HCT116 (cell line): Measurements from ENCODE around the gene NHSL2. TPM values are rescaled to one million over a fixed set of nuclear protein-coding genes. Genes with fewer than 3 reads are reported as not detected.

Source experiments
- ATAC-seq: fragments of 200-7000 bp; cut with Tn5 transposase; 2 replicates; pipeline ENCODE4 v1.9.1; 2020; ENCODE audit warnings: mild to moderate bottlenecking, moderate library complexity
- BruUV-seq: library from RNA; stranded (reverse); fragments of 400-500 nt; replicated peaks from 2 replicates; lab custom pipeline; 2021; lab: Mats Ljungman, UMichigan
- CTCF ChIA-PET: fragments of 300-600 bp; sonication (Branson Sonifier 250); formaldehyde crosslinking; loops from one replicate; lab custom pipeline; 2021; ENCODE audit warnings: antibody characterized with exemption; lab: Charles Lee
- POLR2A ChIA-PET: fragments of 300-600, 350-600 bp; sonication (Branson Sonifier 250); formaldehyde crosslinking; loops from one replicate; lab custom pipeline; 2021; ENCODE audit warnings: antibody characterized with exemption; lab: Charles Lee
- RAD21 ChIA-PET, 2 experiments: fragments of 300-600 bp; sonication (Branson Sonifier 250); formaldehyde crosslinking; loops; one replicate each; lab custom pipeline; 2023; ENCODE audit warnings: low total read pairs in 2 of 2; ENCODE audit not compliant: uncharacterized antibody in 2 of 2, unreplicated experiment in 2 of 2, low non-redundant PET in 1 of 2; lab: Charles Lee
- DNase-seq: peaks from one replicate; pipeline ENCODE4 v3.0.0-alpha.2; 2010; ENCODE audit warnings: low read depth, low spot score
- H2AFZ ChIP-seq: fragments of 200-600 bp; shearing (Covaris generic), sonication (generic); 2 replicates; pipeline ENCODE4 v1.6.1; 2017; ENCODE audit warnings: low read depth, mixed run types, mixed read lengths, antibody characterized with exemption, low read length; ENCODE audit not compliant: poor library complexity, severe bottlenecking
- H3K27ac ChIP-seq: 2 replicates; pipeline ENCODE4 v1.5.1; 2012; ENCODE audit warnings: low read depth, low read length
- H3K27me3 ChIP-seq: fragments of 200-600 bp; sonication (generic); 2 replicates; pipeline ENCODE4 v1.6.1; 2016; ENCODE audit warnings: mixed run types, low read length, mixed read lengths; ENCODE audit not compliant: insufficient read depth
- H3K36me3 ChIP-seq, 2 experiments: fragments of 200-500 bp in 1 of 2; fragments of 200-600 bp in 1 of 2; sonication (Bioruptor generic) in 1 of 2; sonication (generic) in 1 of 2; 2 replicates each; pipeline versions ENCODE4 v1.5.1 to v1.6.1; 2014 to 2016; ENCODE audit warnings: low read length in 2 of 2, inconsistent platforms in 1 of 2, mixed read lengths in 1 of 2, mixed run types in 1 of 2; ENCODE audit not compliant: insufficient read depth in 2 of 2, control insufficient read depth in 1 of 2
- H3K4me1 ChIP-seq, 2 experiments: fragments of 200-600 bp in 1 of 2; sonication (generic) in 1 of 2; 2 replicates each; pipeline versions ENCODE4 v1.5.1 to v1.6.1; 2012 to 2017; ENCODE audit warnings: low read length in 2 of 2, inconsistent platforms in 1 of 2, mild to moderate bottlenecking in 1 of 2, mixed read lengths in 1 of 2, mixed run types in 1 of 2, moderate library complexity in 1 of 2; ENCODE audit not compliant: insufficient read depth in 2 of 2, control insufficient read depth in 1 of 2
- H3K4me2 ChIP-seq: fragments of 200-600 bp; sonication (generic); 2 replicates; pipeline ENCODE4 v1.6.1; 2017; ENCODE audit warnings: mixed run types, low read length, mixed read lengths
- H3K4me3 ChIP-seq, 2 experiments: fragments of 200-600 bp in 1 of 2; sonication (generic) in 1 of 2; replicated peaks in 1 of 2; 2 replicates each; pipeline ENCODE4 v1.5.1; 2011 to 2016; ENCODE audit warnings: low read length in 2 of 2, control low read depth in 1 of 2, low read depth in 1 of 2, mild to moderate bottlenecking in 1 of 2, mixed read lengths in 1 of 2, mixed run types in 1 of 2
- H3K79me2 ChIP-seq: fragments of 200-600 bp; sonication (generic); 2 replicates; pipeline ENCODE4 v1.6.1; 2017; ENCODE audit warnings: mild to moderate bottlenecking, mixed run types, low read length, moderate library complexity, mixed read lengths; ENCODE audit not compliant: insufficient read depth
- H3K9ac ChIP-seq: fragments of 200-600 bp; sonication (generic); 2 replicates; pipeline ENCODE4 v1.6.1; 2016; ENCODE audit warnings: low read length, mixed read lengths
- H3K9me2 ChIP-seq: fragments of 200-600 bp; sonication (generic), shearing (Covaris generic); 2 replicates; pipeline ENCODE4 v1.6.1; 2017; ENCODE audit warnings: mixed run types, mild to moderate bottlenecking, moderate library complexity; ENCODE audit not compliant: insufficient read depth
- H3K9me3 ChIP-seq, 2 experiments: fragments of 200-500 bp in 1 of 2; fragments of 200-600 bp in 1 of 2; sonication (Bioruptor generic) in 1 of 2; sonication (generic) in 1 of 2; 2 replicates each; pipeline ENCODE4 v1.6.1; 2014 to 2017; ENCODE audit warnings: low read length in 2 of 2, mixed read lengths in 2 of 2, inconsistent platforms in 1 of 2, low read depth in 1 of 2, mild to moderate bottlenecking in 1 of 2, mixed run types in 1 of 2, moderate library complexity in 1 of 2; ENCODE audit not compliant: control insufficient read depth in 1 of 2, insufficient read depth in 1 of 2
- H4K20me1 ChIP-seq: fragments of 200-600 bp; sonication (generic), shearing (Covaris generic); 2 replicates; pipeline ENCODE4 v1.6.1; 2017; ENCODE audit warnings: mixed run types, mild to moderate bottlenecking, moderate library complexity; ENCODE audit not compliant: insufficient read depth
- JUND ChIP-seq: IDR thresholded peaks from 2 replicates; pipeline ENCODE4 v1.6.1; 2012
- RAD21 ChIP-seq: IDR thresholded peaks from 2 replicates; pipeline ENCODE4 v1.6.1; 2012; ENCODE audit warnings: low read depth, mild to moderate bottlenecking
- SP1 ChIP-seq: IDR thresholded peaks from 2 replicates; pipeline ENCODE4 v1.6.1; 2012; ENCODE audit warnings: low read depth
- TCF7L2 ChIP-seq: IDR thresholded peaks from 2 replicates; pipeline ENCODE4 v1.7.0; 2011; ENCODE audit warnings: borderline replicate concordance, inconsistent platforms; ENCODE audit not compliant: insufficient read depth, insufficient read length; ENCODE audit errors: extremely low read depth
- YY1 ChIP-seq: IDR thresholded peaks from 2 replicates; pipeline ENCODE4 v1.6.1; 2011; ENCODE audit warnings: low read length, low read depth, moderate library complexity, mild to moderate bottlenecking; ENCODE audit not compliant: insufficient replicate concordance; ENCODE audit errors: extremely low read depth
- intact Hi-C: fragments of 100-400 bp; cut with micrococcal nuclease; formaldehyde crosslinking; loops from 2 replicates; pipeline ENCODE4 v1.10.0; 2022
- total RNA-seq: library from RNA; stranded (reverse); gene quantifications from one replicate; pipeline ENCODE4 v1.2.1, GENCODE V29; 2021; ENCODE audit not compliant: unreplicated experiment
- TF ChIP-seq, protein P1 (sequence below), 3 experiments: fragments of 200-600 bp in 1 of 3; sonication (generic) in 1 of 3; IDR thresholded peaks in 2 of 3; conservative IDR thresholded peaks in 1 of 3; 2 replicates each; pipeline ENCODE4 v1.5.1; 2012 to 2017; ENCODE audit warnings: low read depth in 2 of 3, low read length in 2 of 3, antibody characterized with exemption in 1 of 3, borderline replicate concordance in 1 of 3, control low read depth in 1 of 3, mild to moderate bottlenecking in 1 of 3, mixed read lengths in 1 of 3, mixed run types in 1 of 3, moderate library complexity in 1 of 3; ENCODE audit not compliant: insufficient read depth in 1 of 3
- TF ChIP-seq, protein P2 (sequence below): IDR thresholded peaks from 2 replicates; pipeline ENCODE4 v1.6.1; 2012
- TF ChIP-seq, protein P3 (sequence below): IDR thresholded peaks from 2 replicates; pipeline ENCODE4 v1.6.1; 2012; ENCODE audit warnings: low read depth

NHSL2 gene
- total RNA-seq, 1 experiment from 2014 or later: 0.22 TPM

DNA sequence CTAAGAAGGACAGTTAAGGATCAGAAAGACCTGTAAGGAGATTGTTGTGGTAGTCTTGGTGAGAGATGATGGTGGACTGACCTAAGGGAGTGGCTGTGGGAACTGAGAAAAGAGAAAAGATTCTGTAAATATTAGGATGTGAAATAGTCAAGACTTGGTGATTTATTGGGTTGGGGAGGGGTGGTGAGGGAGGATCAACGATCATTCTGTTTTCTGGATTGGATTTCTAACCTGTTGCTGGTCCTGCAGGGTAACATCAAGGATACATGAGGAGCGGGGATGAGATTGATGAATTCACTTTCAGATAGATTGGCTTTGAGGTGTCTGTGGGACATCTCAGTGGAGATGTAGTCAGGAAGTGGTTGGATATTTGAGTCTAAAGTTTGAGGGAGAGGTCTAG lies 272.3 kb downstream of the NHSL2 start:
- H3K27me3 ChIP-seq: no peaks in the 10 kb centered on the region
- peaks cover 16% of the 10 kb centered on the region for H3K79me2 ChIP-seq
- H3K36me3 ChIP-seq: no peaks in the 10 kb centered on the region; a peak in 1 of 4 replicates
- no peak overlapping the region for H3K27ac ChIP-seq
- ChIA-PET POLR2A (no interaction called here), RAD21 (no interaction called here), CTCF (no interaction called here)
- peaks cover 0 to 9% of the 10 kb centered on the region in 2 experiments; a peak in 2 of 4 replicates for H3K4me1 ChIP-seq
- H3K4me2 ChIP-seq: peak overlapping the region; percentile 64
- intact Hi-C loops: no loop called here
- TF ChIP-seq, protein P1, sequence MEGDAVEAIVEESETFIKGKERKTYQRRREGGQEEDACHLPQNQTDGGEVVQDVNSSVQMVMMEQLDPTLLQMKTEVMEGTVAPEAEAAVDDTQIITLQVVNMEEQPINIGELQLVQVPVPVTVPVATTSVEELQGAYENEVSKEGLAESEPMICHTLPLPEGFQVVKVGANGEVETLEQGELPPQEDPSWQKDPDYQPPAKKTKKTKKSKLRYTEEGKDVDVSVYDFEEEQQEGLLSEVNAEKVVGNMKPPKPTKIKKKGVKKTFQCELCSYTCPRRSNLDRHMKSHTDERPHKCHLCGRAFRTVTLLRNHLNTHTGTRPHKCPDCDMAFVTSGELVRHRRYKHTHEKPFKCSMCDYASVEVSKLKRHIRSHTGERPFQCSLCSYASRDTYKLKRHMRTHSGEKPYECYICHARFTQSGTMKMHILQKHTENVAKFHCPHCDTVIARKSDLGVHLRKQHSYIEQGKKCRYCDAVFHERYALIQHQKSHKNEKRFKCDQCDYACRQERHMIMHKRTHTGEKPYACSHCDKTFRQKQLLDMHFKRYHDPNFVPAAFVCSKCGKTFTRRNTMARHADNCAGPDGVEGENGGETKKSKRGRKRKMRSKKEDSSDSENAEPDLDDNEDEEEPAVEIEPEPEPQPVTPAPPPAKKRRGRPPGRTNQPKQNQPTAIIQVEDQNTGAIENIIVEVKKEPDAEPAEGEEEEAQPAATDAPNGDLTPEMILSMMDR (IDR thresholded peaks at IDR 0.05 in 2 of 3, conservative IDR thresholded peaks at IDR 0.05 in 1 of 3; ENCODE audit: borderline replicate concordance in 1 of 3, insufficient read depth in 1 of 3, low read depth in 2 of 3, low read length in 2 of 3): no peak
- H3K9me2 ChIP-seq: no peaks in the 10 kb centered on the region
- H3K4me3 ChIP-seq: peak overlapping the region; percentile 83 to 85
- H3K9me3 ChIP-seq: no peaks in the 10 kb centered on the region
- no peak for DNase-seq
- no peak overlapping the region for H2AFZ ChIP-seq
- peak overlapping the region; percentile 77; the same call in 1 of the 2 replicates for H3K9ac ChIP-seq
- no TSS peak for BruUV-seq
- no peak for ATAC-seq
- no peaks in the 10 kb centered on the region for H4K20me1 ChIP-seq

DNA sequence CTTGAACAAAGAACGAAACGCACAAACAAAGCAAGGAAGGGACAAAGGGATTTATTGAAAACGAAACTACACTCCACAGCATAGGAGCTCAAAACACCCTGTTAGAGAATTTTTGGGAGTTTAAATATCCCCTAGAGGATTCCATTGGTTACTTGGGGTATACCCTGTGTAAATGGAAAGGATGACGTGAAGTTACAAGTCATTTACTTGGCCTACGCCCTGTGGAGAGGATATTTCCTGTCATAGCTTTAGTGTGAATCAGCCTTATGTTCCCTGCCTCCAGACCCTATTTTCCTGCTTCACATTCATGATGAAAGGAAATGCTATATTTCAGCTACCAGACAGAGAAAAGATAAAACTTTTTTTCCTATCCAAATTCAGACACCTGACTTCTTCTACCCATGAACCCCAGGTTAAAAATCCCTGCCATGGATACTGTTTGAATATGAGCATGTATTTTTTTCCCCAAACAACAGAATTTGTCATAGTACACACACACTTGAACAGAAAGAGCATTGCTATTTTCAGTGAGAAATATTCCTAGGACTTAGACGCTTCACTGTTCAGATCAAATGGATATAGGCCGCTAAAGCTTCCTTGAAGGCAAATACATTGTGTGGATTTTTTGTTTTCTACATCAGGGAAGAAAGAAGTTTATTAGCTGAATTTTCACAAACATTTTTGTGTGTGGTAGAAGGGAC lies 291.3 kb downstream of the NHSL2 start:
- Histone ChIP-seq H3K36me3 (peaks cover 0 to 4% of the 10 kb centered on the region in 2 experiments; a peak in 2 of 4 replicates), H4K20me1 (no peaks in the 10 kb centered on the region), H3K4me1 (peaks cover 0 to 12% of the 10 kb centered on the region in 2 experiments; a peak in 2 of 4 replicates), H3K4me2 (peak overlapping the region; percentile 28), H3K4me3 (no peak overlapping the region), H3K27me3 (no peaks in the 10 kb centered on the region), H3K79me2 (peaks cover 4% of the 10 kb centered on the region; the same call in 1 of the 2 replicates), H3K9ac (0 out of 2 replicates have a peak overlapping the region, but pooled peaks have one; percentile 35), H3K9me3 (no peaks in the 10 kb centered on the region), H2AFZ (no peak overlapping the region), H3K9me2 (no peaks in the 10 kb centered on the region), H3K27ac (no peak overlapping the region)
- no peak for DNase-seq
- ATAC-seq: peak; percentile 47; the same call in 1 of the 2 replicates
- RAD21 ChIA-PET: no interaction called here
- intact Hi-C loops: no loop called here
- POLR2A ChIA-PET: no interaction called here
- BruUV-seq: no TSS peak
- CTCF ChIA-PET: no interaction called here
- TF ChIP-seq SP1 (no peak), YY1 (no peak), TCF7L2 (no peak), RAD21 (no peak), JUND (0 out of 2 replicates have a peak, but pooled peaks have one; percentile 13)
- TF ChIP-seq, protein P1 (IDR thresholded peaks at IDR 0.05 in 2 of 3, conservative IDR thresholded peaks at IDR 0.05 in 1 of 3; ENCODE audit: borderline replicate concordance in 1 of 3, insufficient read depth in 1 of 3, low read depth in 2 of 3, low read length in 2 of 3): no peak
- TF ChIP-seq, protein P2, sequence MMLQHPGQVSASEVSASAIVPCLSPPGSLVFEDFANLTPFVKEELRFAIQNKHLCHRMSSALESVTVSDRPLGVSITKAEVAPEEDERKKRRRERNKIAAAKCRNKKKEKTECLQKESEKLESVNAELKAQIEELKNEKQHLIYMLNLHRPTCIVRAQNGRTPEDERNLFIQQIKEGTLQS: no peak
- TF ChIP-seq, protein P3, sequence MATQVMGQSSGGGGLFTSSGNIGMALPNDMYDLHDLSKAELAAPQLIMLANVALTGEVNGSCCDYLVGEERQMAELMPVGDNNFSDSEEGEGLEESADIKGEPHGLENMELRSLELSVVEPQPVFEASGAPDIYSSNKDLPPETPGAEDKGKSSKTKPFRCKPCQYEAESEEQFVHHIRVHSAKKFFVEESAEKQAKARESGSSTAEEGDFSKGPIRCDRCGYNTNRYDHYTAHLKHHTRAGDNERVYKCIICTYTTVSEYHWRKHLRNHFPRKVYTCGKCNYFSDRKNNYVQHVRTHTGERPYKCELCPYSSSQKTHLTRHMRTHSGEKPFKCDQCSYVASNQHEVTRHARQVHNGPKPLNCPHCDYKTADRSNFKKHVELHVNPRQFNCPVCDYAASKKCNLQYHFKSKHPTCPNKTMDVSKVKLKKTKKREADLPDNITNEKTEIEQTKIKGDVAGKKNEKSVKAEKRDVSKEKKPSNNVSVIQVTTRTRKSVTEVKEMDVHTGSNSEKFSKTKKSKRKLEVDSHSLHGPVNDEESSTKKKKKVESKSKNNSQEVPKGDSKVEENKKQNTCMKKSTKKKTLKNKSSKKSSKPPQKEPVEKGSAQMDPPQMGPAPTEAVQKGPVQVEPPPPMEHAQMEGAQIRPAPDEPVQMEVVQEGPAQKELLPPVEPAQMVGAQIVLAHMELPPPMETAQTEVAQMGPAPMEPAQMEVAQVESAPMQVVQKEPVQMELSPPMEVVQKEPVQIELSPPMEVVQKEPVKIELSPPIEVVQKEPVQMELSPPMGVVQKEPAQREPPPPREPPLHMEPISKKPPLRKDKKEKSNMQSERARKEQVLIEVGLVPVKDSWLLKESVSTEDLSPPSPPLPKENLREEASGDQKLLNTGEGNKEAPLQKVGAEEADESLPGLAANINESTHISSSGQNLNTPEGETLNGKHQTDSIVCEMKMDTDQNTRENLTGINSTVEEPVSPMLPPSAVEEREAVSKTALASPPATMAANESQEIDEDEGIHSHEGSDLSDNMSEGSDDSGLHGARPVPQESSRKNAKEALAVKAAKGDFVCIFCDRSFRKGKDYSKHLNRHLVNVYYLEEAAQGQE: no peak
